ENCODE data around the gene LY6G5B. TPM values are rescaled to one million over a fixed set of nuclear protein-coding genes. Genes with fewer than 3 reads are reported as not detected.
"Not testable (repeated sequence)": the region's sequence is repeated elsewhere in the genome, so short reads cannot be mapped to it uniquely, and the experiment has no call there.

LY6G5B gene
- total RNA-seq, 1 donor from 2014 or later, result 29.5 TPM

DNA sequence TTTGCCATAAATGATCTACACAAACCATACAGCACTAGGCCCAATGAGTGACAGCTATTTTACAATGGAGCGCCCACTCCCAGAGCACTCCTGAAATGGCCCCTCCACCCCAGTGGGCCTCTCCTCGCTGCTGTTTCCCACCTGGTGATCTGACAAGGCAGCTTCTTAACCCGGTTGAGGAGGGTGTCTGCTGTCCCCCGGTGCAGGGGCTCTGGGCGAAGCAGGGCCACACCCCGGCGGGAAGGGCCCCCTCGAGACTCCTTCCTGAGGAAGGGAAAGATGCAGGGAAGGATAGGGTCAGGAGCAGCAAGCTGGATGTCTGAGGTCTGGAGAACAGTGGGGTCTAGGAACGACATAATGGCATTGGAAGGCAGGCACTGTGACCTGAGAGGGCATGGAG is 23.1 kb downstream of the LY6G5B start:
- H3K27me3 Mint-ChIP-seq (ENCODE audit: insufficient read depth), result no peaks in the 10 kb centered on the region
- no peak for DNase-seq (ENCODE audit: low spot score)
- peaks cover 35% of the 10 kb centered on the region for H3K36me3 Mint-ChIP-seq (ENCODE audit: low read depth)
- H3K4me3 Mint-ChIP-seq, result no peak overlapping the region
- H3K9me3 Mint-ChIP-seq, result no peaks in the 10 kb centered on the region
- H3K4me1 Mint-ChIP-seq (ENCODE audit: low read depth), result peaks cover 18% of the 10 kb centered on the region
- intact Hi-C loops (cut with micrococcal nuclease), result no loop called here
- no peak overlapping the region for H3K27ac Mint-ChIP-seq

DNA sequence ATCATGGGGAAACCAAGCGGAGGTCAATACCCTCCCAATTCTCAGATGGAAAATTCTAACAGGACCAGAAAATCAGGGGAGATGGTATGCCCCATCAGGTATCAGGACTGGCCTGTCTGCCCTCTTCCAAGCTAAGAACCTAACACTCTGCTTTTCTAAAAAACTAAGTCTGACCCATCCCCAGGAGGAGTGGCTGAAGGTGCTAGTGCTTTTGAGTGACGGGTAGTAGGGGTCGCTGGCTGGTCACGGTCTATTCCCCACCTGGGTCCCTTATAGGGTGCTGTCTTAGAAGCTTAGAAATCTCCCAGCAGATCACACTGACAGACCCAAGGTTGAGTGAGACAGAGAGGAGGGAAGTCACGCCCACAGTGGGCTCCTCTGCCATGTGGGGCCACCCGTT is 23.8 kb downstream of the LY6G5B start:
- Mint-ChIP-seq H3K4me1 (ENCODE audit: low read depth) (peaks cover 22% of the 10 kb centered on the region), H3K27ac (no peak overlapping the region), H3K36me3 (ENCODE audit: low read depth) (peaks cover 34% of the 10 kb centered on the region), H3K27me3 (ENCODE audit: insufficient read depth) (no peaks in the 10 kb centered on the region), H3K9me3 (no peaks in the 10 kb centered on the region), H3K4me3 (no peak overlapping the region)
- intact Hi-C loops (cut with micrococcal nuclease), result no loop called here
- no peak for DNase-seq (ENCODE audit: low spot score)

DNA sequence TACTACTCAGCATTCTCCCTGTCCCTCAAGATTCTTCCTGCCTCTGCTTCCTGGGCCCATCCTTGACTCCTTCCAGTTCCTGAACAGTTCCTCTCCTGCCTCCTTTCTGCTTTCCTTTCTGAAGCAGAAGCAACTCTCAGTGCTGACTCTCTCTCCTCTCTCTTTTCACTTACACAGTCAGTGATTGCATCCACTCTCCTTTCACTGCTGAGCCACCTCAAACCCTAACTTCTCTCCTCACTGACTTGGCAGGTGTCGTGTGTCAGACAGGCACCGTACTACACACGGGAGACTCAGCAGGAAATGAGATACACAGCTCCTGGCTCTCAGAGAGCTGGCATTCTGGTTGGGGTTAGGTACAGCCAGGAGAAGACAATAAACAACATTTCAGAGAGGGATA is 27.8 kb downstream of the LY6G5B start:
- H3K4me1 Mint-ChIP-seq (ENCODE audit: low read depth), result peaks cover 29% of the 10 kb centered on the region
- peaks cover 32% of the 10 kb centered on the region for H3K36me3 Mint-ChIP-seq (ENCODE audit: low read depth)
- H3K27ac Mint-ChIP-seq, result peak overlapping the region; percentile 80
- H3K9me3 Mint-ChIP-seq, result no peaks in the 10 kb centered on the region
- H3K4me3 Mint-ChIP-seq, result peak overlapping the region; percentile 6
- no peak for DNase-seq (ENCODE audit: low spot score)
- intact Hi-C loops (cut with micrococcal nuclease), result no loop called here
- no peaks in the 10 kb centered on the region for H3K27me3 Mint-ChIP-seq (ENCODE audit: insufficient read depth)

DNA sequence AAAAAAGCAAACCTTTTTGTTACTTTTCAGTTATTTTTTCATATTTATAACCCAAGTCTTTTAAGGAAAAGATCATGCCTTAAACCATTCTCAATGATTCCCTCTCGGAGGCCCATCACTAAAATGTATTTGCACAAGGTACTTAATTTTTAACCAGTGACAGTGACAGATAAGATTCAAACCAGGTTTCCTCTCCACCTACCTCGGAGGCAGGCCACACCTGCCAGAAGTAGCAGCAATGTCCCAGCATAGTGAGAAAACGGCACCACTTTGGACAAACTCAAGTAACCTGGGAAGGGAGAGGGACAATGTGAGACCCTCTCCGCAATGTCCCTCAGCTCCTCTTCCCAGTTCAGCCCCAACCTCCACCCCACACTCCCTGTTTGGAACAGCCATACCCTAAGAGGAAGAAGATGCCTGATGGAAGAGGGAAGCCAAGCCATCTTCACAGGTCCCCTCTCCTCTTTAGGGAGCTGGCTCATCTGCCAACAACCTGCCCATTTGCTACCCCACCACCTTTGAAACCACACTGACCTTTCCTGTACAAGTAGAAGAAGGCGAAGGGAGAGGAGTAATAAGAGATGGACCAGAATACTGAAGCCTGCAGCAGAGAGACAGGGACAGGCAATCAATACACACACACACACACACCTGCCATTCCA is 31.1 kb downstream of the LY6G5B start:
- intact Hi-C loops (cut with micrococcal nuclease), result no loop called here
- H3K9me3 Mint-ChIP-seq, result no peaks in the 10 kb centered on the region
- H3K36me3 Mint-ChIP-seq (ENCODE audit: low read depth), result peaks cover 22% of the 10 kb centered on the region
- H3K4me3 Mint-ChIP-seq, result peak overlapping the region; percentile 98
- H3K27me3 Mint-ChIP-seq (ENCODE audit: insufficient read depth), result no peaks in the 10 kb centered on the region
- peaks cover 34% of the 10 kb centered on the region for H3K4me1 Mint-ChIP-seq (ENCODE audit: low read depth)
- peak overlapping the region; percentile 1 for H3K27ac Mint-ChIP-seq
- no peak for DNase-seq (ENCODE audit: low spot score)

DNA sequence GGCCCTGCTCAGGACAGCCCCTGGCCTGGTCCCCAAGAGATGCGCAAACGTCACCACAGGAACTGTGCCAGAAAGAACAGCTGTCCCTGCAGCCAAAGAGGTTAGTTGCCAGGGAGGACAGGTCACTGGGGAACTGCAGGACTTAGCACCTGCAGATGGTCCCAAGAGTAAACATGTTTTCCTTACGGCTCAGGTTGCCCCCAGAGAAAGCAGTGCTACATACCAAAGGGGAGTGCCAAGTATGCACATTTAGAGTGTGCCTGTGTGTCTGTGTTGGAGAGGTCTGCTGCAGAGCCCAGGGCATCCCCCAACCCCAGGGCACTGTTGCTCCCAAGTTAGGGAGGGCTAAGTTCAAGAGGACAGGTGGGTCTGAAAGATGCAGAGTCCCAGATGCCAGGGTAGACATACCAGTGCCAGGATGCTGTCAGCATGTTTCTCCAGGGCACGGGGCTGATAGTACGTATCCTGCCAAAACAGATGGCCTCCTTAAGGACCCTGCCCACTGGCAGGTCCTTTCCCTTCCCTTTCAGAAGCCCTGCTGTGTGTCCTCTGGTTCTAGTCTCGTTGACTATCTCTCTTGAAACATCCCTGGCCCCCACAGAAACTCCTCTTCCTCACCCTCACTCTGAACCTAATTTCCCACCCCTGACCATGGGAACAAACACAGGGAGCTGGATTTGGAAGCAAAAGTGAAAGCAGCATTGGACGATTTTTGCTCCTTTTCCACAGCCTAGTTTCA is 32.1 kb downstream of the LY6G5B start:
- H3K27me3 Mint-ChIP-seq (ENCODE audit: insufficient read depth), result no peaks in the 10 kb centered on the region
- peak overlapping the region; percentile 98 for H3K4me3 Mint-ChIP-seq
- peaks cover 22% of the 10 kb centered on the region for H3K36me3 Mint-ChIP-seq (ENCODE audit: low read depth)
- no peak for DNase-seq (ENCODE audit: low spot score)
- H3K9me3 Mint-ChIP-seq, result no peaks in the 10 kb centered on the region
- H3K27ac Mint-ChIP-seq, result peak overlapping the region; percentile 97
- intact Hi-C loops (cut with micrococcal nuclease), result loop anchor here (1.0 to 2.0 kb wide), 3 partner anchors 22 to 201 kb away; partner anchors contain the start of genes VWA7 and ZBTB12
- peaks cover 34% of the 10 kb centered on the region for H3K4me1 Mint-ChIP-seq (ENCODE audit: low read depth)

DNA sequence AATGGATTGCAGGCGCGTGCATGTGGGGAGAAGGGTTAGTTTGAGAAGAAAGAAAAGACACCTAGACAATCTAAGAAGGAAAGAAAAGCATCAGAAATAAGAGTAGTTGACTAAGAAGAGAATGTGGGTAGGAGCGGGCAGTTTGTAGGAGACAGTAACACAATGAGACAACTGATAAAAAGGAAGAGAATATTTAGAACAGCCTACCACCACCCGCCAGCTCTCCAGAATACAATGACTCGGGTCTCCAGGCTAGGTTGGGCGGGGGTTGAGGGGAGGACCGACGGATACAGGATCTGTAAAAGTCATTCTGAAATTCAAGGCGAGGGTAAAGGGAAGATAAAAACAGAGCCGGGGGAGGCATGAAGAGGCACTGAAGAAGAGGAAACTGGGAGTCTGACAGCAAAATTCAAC is 32.6 kb downstream of the LY6G5B start:
- Mint-ChIP-seq H3K27ac (peak overlapping the region; percentile 97), H3K9me3 (no peaks in the 10 kb centered on the region), H3K36me3 (ENCODE audit: low read depth) (peaks cover 18% of the 10 kb centered on the region), H3K27me3 (ENCODE audit: insufficient read depth) (no peaks in the 10 kb centered on the region), H3K4me1 (ENCODE audit: low read depth) (peaks cover 31% of the 10 kb centered on the region), H3K4me3 (peak overlapping the region; percentile 98)
- DNase-seq (ENCODE audit: low spot score), result peak; percentile 11
- intact Hi-C loops (cut with micrococcal nuclease), result loop anchor here (1.0 to 2.0 kb wide), 3 partner anchors 22 to 200 kb away; partner anchors contain the start of genes VWA7 and ZBTB12

DNA sequence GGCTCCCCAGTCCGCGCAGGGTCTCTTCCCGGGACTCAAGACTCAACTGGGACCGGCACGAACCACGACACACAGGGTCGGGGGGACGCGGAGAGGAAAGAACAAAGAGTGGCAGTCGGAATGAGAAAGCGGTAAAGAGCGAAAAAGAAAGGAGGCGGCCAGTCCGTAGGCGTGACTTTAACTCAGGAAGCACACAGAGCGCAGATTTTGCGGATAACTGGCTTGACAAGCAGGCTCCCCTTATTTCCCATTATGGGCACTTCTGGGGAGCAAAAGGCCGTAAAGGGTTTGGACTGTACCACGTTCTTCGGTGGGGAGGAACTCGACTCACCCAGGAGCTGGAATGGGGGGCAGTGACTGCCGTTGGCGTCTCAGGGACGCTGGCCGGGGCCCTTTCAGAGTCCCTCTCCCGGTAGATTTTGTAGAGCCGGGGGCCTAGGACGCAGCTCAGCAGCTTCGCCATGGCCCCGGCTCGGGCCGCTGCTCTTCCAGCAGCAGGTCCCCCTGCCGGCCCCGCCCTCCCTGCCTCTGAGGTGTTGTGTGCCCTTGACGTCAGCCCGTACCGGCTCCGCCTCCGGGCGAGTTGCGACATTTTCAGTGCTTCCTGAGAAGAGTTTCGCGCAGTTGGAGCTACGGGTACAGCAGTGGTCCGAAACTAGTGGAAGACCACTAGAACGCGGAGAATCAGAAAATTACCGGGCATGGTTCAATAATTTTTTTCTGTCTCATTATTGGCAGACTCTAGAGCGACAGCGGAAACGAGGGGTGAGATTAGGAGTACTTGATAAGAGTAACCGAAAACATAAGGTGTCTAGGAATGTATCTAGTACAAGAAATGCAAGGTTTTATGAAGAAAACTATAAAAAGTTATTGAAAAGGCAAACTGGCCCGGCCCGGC is 33.3 kb downstream of the LY6G5B start, which contains the start of gene ABHD16A:
TSS of gene ABHD16A (minus strand) at position 506 of the 898 bp plus-strand sequence. CDS start at position 463, 43 bp downstream.
- H3K27me3 Mint-ChIP-seq (ENCODE audit: insufficient read depth), result no peaks in the 10 kb centered on the region
- intact Hi-C loops (cut with micrococcal nuclease), result loop anchor here (1.0 to 2.0 kb wide), 12 partner anchors 23 to 256 kb away; partner anchors contain the start of genes BAG6, CLIC1, DDAH2 and HSPA1B
- H3K4me1 Mint-ChIP-seq (ENCODE audit: low read depth), result peaks cover 25% of the 10 kb centered on the region
- H3K27ac Mint-ChIP-seq, result peak within 1 kb of the TSS; percentile 97
- H3K9me3 Mint-ChIP-seq, result no peaks in the 10 kb centered on the region
- H3K4me3 Mint-ChIP-seq, result peak within 1 kb of the TSS; percentile 98
- DNase-seq (ENCODE audit: low spot score), result peak; percentile 95
- peaks cover 14% of the 10 kb centered on the region for H3K36me3 Mint-ChIP-seq (ENCODE audit: low read depth)

DNA sequence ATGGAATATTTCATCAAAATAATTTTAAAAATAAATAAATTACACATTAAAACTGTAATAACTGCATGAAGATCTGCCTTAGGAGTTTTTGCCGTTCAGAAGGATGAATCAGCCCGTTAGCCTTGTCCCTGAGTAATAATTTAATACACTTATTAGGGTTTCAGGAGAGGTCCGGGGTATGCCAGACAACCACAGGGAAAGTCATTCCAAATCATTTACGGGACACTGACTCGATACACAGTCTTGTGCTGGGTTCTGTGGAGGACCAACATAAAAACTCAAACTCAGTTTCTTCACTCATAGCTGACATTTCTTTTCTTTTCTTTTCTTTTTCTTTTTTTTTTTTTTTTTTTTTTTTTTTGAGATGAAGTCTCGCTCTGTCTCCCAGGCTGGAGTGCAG is 36.2 kb downstream of the LY6G5B start:
- no peaks in the 10 kb centered on the region for H3K9me3 Mint-ChIP-seq
- H3K27ac Mint-ChIP-seq, result no peak overlapping the region
- no peak for DNase-seq (ENCODE audit: low spot score)
- peaks cover 25% of the 10 kb centered on the region for H3K4me1 Mint-ChIP-seq (ENCODE audit: low read depth)
- H3K27me3 Mint-ChIP-seq (ENCODE audit: insufficient read depth), result no peaks in the 10 kb centered on the region
- intact Hi-C loops (cut with micrococcal nuclease), result no loop called here
- H3K36me3 Mint-ChIP-seq (ENCODE audit: low read depth), result peaks cover 8% of the 10 kb centered on the region
- H3K4me3 Mint-ChIP-seq, result no peak overlapping the region

DNA sequence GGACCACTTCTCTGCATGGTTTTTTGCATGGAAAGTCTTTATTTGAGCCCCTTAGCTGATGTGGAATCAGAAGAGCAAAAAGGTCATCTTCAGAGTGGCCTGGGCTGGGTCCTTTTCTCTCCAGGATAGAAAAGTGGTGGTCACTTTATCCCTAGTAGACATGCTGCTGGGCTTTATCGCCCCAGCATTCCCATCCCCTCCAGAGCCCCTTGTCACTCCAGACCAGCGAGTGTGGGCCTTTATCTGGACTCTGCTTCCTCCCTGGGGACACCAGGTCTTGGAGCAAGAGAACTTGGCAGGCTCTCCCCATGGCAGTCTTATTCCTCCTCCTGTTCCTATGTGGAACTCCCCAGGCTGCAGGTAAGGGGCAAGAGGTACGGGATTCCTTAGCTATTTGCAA is 36.8 kb downstream of the LY6G5B start, which contains the start of gene LY6G6F:
TSS of gene LY6G6F (plus strand) at position 268 of the 400 bp plus-strand sequence. CDS start at position 309, 41 bp downstream.
- intact Hi-C loops (cut with micrococcal nuclease), result no loop called here
- Mint-ChIP-seq H3K36me3 (ENCODE audit: low read depth) (peaks cover 5% of the 10 kb centered on the region), H3K9me3 (no peaks in the 10 kb centered on the region), H3K4me3 (no peak within 1 kb of the TSS), H3K4me1 (ENCODE audit: low read depth) (peaks cover 23% of the 10 kb centered on the region), H3K27me3 (ENCODE audit: insufficient read depth) (no peaks in the 10 kb centered on the region), H3K27ac (no peak within 1 kb of the TSS)
- no peak for DNase-seq (ENCODE audit: low spot score)

DNA sequence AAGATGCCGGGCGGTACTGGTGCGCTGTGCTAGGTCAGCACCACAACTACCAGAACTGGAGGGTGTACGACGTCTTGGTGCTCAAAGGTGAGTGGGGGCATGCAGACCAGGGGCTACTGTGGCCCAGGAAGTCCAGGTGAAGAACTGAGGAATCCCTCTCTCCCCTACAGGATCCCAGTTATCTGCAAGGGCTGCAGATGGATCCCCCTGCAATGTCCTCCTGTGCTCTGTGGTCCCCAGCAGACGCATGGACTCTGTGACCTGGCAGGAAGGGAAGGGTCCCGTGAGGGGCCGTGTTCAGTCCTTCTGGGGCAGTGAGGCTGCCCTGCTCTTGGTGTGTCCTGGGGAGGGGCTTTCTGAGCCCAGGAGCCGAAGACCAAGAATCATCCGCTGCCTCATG is 37.9 kb downstream of the LY6G5B start:
- Mint-ChIP-seq H3K36me3 (ENCODE audit: low read depth) (peaks cover 2% of the 10 kb centered on the region), H3K9me3 (no peaks in the 10 kb centered on the region), H3K4me3 (no peak overlapping the region), H3K27ac (no peak overlapping the region), H3K4me1 (ENCODE audit: low read depth) (peaks cover 15% of the 10 kb centered on the region), H3K27me3 (ENCODE audit: insufficient read depth) (peaks cover 4% of the 10 kb centered on the region)
- no peak for DNase-seq (ENCODE audit: low spot score)
- intact Hi-C loops (cut with micrococcal nuclease), result no loop called here

DNA sequence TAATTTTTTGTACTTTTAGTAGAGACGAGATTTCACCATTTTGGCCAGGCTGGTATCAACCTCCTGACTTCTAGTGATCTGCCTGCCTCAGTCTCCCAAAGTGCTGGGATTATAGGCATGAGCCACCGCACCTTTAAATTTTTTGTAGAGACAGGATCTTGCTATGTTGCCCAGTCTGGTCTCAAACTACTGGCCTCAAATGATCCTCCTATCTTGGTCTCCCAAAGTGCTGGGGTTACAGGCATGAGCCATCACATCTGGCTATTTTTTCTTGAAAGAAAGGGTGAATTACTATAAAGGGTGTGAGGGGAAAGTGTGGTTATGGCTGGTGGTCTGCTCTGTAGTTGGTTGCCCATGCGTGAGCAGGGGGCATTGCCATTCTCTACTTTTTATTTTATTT is 38.4 kb downstream of the LY6G5B start:
- no peak for DNase-seq (ENCODE audit: low spot score)
- Mint-ChIP-seq H3K27me3 (ENCODE audit: insufficient read depth) (peaks cover 4% of the 10 kb centered on the region), H3K27ac (no peak overlapping the region), H3K9me3 (no peaks in the 10 kb centered on the region), H3K4me1 (ENCODE audit: low read depth) (peaks cover 13% of the 10 kb centered on the region), H3K36me3 (ENCODE audit: low read depth) (peaks cover 2% of the 10 kb centered on the region), H3K4me3 (no peak overlapping the region)
- intact Hi-C loops (cut with micrococcal nuclease), result no loop called here

DNA sequence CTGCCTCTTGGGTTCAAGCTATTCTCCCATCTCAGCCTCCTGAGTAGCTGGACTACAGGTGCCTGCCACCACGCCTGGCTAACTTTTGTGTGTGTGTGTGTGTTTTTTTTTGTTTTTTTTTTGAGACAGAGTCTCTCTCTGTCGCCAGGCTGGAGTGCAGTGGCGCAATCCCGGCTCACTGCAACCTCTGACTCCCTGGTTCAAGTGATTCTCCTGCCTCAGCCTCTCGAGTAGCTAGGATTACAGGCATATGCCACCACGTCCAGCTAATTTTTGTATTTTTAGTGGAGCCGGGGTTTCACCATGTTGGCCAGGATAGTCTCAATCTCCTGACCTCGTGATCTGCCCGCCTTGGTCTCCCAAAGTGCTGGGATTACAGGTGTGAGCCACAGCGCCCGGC is 39.4 kb downstream of the LY6G5B start:
- H3K27ac Mint-ChIP-seq; intact Hi-C loops (cut with micrococcal nuclease); H3K27me3 Mint-ChIP-seq (ENCODE audit: insufficient read depth); H3K36me3 Mint-ChIP-seq (ENCODE audit: low read depth); H3K4me3 Mint-ChIP-seq; DNase-seq (ENCODE audit: low spot score); H3K9me3 Mint-ChIP-seq: not testable (repeated sequence)
- peaks cover 14% of the 10 kb centered on the region for H3K4me1 Mint-ChIP-seq (ENCODE audit: low read depth)

All from activated T-helper 1 cell treated with anti-CD3 and anti-CD28 coated beads, Interleukin-12 subunit alpha, Interleukin-12 subunit beta, Interleukin-2, Interleukin-4 antibody, amounts not matched to agents 30 ng/mL and 10 ng/mL and 1 ng/mL, durations not matched to agents 14 hours and 24 hours and 36 hours (primary cell).